ENCODE measurements around the gene SCLY.

SCLY gene

GRCh38 chr2:238097201-238097987, 36.6 kb downstream of the SCLY start:
- no peak for DNase-seq (ENCODE audit: low spot score)

- DNase-seq (ENCODE audit: low spot score), result peak; percentile 64
Measured at GRCh38 chr2:238097988-238098871, 37.4 kb downstream of the SCLY start.

- no peak for DNase-seq (ENCODE audit: low spot score)
Measured at GRCh38 chr2:238098901-238099713, 38.3 kb downstream of the SCLY start.

GRCh38 chr2:238099714-238100048, 38.9 kb downstream of the SCLY start:
- DNase-seq (ENCODE audit: low spot score), result no peak

GRCh38 chr2:238100049-238100820, 39.4 kb downstream of the SCLY start, which contains the start of gene ESPNL:
TSS of gene ESPNL (plus strand) at chr2:238100340. CDS start at chr2:238100420, 80 bp downstream.
- peak; percentile 70 for DNase-seq (ENCODE audit: low spot score)

GRCh38 chr2:238100821-238101771, 40.3 kb downstream of the SCLY start:
- no peak for DNase-seq (ENCODE audit: low spot score)

- DNase-seq (ENCODE audit: low spot score), result no peak
Measured at GRCh38 chr2:238101891-238102841, 41.4 kb downstream of the SCLY start.

- no peak for DNase-seq (ENCODE audit: low spot score)
Measured at GRCh38 chr2:238102865-238103264, 42.1 kb downstream of the SCLY start.

- no peak for DNase-seq (ENCODE audit: low spot score)
Measured at GRCh38 chr2:238103465-238104225, 42.8 kb downstream of the SCLY start.

GRCh38 chr2:238104226-238104690, 43.5 kb downstream of the SCLY start:
- no peak for DNase-seq (ENCODE audit: low spot score)

GRCh38 chr2:238104691-238105371, 44.0 kb downstream of the SCLY start:
- DNase-seq (ENCODE audit: low spot score), result no peak

- DNase-seq (ENCODE audit: low spot score), result no peak
Measured at GRCh38 chr2:238105506-238106338, 44.9 kb downstream of the SCLY start.

- no peak for DNase-seq (ENCODE audit: low spot score)
Measured at GRCh38 chr2:238106339-238106697, 45.5 kb downstream of the SCLY start.

- DNase-seq (ENCODE audit: low spot score), result no peak
Measured at GRCh38 chr2:238106698-238107524, 46.1 kb downstream of the SCLY start.

Measured in SK-N-DZ (cell line).